ENCODE data around the gene ELF5. TPM values are rescaled to one million over a fixed set of nuclear protein-coding genes. Genes with fewer than 3 reads are reported as not detected.
A peak's percentile ranks its signal among the peaks of the same experiment; 100 is the strongest.

The ELF5 gene
- not detected in 2 replicates for total RNA-seq (2014; rRNA removed; shearing (Covaris generic))
- not detected in 2 replicates for polyA plus RNA-seq (2015; cell fraction: cytosol; rRNA removed)
- not detected in 2 replicates for polyA plus RNA-seq (2015; cell fraction: nucleus; rRNA removed)

DNA sequence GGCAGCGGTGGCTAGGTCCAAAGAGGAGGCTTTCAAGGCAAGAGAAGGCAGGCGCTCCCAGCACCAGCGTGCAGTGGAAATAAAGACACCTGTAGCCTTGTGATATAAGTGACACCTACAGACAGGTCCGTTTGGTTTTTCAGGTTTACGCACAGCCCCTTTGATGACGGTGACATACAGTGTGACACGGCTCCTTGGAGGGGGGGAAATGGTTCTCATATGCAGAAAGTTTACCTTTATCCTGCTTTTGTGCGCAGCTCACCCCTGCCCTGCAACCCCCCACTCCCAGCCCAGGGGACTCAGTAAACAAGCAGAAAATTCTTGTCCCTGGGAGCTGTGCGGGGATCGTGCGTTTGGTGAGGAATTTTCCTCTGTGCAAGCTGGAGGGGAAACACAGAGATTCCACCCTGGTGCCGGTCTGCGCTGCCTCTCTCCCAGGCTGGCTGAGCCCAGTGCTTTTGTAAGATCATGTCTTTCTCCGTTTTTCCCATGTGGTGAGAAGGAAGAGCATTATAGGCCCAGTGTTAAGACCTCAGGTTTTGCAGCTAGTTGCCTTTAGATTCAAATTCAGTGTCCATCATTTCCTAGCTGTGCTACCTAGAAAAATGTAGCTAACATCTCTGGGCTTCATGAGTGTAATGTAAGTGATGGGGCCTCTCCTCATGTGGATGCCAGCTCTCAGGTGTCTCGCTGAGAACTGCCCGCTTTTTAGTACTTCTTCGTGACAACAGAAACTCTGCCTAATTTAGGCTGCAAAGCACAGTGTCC, at the start of gene ELF5:
Gene ELF5 (minus strand): TSS at position 113 of the 768 bp plus-strand sequence. CDS start 8,045 bp downstream, outside the sequence.
- no peak for DNase-seq (ENCODE audit: low read depth)

DNA sequence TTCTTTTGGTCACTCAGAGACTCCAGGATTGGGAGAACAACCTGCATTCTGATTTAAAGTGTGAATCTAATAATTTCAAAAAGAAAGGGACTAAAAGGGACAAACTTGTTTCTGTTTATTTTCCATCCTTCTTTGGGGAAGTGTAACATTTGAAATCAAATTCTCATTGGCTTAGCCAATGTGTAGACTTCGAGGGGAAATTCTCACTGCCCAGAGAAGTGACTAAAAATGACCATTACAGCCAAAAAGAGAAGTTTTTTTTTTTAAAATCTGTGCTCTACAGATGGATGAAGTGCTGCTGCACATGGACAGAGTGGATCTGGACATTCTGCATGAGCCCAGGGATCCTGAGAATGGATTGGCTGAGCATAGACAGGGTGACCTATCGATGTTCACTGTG, 49.4 kb upstream of the ELF5 start:
- DNase-seq (ENCODE audit: low read depth), result no peak

DNA sequence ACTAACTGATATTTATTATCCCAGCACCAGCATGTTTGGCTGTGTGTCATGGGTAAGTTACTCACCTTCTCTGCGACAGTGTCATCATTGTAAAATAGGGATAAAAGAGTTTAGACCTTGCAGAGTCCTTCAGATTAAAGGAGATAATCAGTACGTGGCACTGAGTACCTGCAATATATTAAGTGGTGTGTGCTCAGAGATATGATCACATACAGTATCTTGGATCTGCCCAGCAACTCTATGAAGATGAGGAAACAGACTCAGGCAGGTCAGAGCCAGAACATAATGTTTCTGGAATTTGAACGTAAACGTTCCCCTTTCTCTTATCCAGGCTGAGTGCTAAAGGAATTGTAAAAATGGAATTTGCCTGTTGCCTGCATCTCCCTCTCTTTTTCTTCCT, 46.9 kb upstream of the ELF5 start:
- DNase-seq (ENCODE audit: low read depth), result no peak

DNA sequence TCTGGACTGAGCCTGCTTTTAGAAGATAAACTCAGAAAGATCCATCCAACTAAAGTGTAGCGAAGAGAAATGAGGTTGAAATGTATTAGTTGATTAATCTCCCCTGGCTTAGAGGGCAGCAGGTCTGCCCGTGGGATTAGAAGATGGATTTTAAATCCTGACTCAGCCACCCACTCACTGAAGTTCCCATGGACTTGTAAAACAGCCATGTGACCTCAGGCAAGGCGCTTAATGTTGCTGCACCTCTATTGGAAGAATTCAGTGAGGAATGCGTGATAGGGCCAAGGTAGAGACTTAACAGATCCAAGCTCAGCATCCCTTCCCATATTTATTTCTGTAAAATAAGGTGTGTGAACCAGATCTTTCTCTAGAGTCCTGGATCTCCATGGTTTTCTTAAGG, 45.1 kb upstream of the ELF5 start:
- DNase-seq (ENCODE audit: low read depth), result no peak

DNA sequence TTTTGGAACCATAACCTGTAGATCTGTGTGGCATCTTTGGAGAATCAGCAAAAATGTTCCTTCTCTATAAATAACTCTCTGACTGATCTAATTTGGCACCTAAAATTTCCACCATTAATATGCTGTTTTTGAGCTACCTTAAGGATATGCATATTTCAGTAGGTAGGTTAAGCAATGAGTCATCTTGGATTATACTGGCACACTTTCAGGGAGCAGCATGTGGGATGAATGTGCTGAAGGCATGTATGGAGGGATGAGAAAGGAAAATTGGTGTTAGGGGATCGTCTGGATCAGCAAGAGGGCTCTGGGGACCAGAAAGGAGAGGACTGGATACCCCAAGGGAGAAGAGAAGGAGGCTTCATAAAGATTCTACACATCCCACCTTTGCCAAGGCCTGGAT, 44.6 kb upstream of the ELF5 start:
- peak; percentile 42 for DNase-seq (ENCODE audit: low read depth)

DNA sequence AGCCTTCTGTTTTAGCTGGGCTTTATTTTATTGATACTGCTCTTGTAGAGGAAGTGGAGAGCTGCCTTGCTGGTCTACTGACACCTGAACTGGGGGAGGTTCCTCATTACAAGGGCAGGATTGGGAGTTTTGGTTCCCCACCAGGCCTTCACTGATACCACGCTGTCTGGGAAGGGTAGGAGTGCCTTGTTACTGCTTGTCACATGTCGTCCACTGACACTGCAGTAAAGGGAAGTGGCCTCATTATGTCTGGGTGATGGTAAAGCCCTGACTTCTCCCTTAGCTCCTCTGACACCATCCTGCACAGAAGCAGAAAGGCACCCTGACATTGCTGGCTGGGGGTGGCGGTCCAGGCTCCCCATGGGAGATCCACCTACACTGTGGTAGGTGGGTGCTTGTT, 38.7 kb upstream of the ELF5 start:
- DNase-seq (ENCODE audit: low read depth), result no peak

DNA sequence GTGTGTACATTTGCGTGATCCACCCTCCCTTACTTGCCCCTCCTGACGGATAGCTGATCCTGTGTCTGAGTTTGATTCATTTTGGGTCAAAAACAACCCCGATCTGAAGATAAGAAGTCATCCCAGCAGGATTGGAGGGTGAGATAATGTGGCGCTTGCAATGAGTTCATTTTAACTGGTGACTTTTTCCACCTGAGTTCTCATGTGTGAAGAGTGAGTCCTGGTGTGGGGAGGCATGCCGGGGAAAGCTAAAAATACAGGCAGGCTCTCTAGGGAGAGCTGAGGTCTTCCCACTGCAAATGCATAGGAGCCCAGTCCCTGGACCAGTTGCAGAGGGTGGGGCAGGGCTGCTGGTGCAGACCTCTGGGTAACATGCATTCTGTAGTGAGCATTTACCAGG, 35.7 kb upstream of the ELF5 start:
- no peak for DNase-seq (ENCODE audit: low read depth)

DNA sequence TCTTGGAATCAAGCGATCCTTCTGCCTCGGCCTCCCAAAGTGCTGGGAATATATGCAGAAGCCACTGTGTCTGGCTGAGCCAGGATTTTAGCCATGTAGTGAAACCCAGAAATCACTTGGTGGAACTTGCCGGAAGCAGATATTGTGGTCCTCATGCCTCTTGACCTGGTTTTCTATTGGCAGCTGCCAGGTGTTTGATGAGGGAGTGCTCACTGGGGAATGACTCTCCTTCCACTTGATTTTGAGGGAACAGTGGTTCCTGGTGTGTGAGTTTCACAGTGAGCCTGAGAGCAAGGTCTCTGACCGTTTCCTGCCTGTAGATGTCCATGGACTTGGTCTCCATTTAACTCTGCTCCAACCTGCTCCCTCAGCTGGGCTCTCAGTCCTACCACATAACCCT, 34.7 kb upstream of the ELF5 start:
- no peak for DNase-seq (ENCODE audit: low read depth)

DNA sequence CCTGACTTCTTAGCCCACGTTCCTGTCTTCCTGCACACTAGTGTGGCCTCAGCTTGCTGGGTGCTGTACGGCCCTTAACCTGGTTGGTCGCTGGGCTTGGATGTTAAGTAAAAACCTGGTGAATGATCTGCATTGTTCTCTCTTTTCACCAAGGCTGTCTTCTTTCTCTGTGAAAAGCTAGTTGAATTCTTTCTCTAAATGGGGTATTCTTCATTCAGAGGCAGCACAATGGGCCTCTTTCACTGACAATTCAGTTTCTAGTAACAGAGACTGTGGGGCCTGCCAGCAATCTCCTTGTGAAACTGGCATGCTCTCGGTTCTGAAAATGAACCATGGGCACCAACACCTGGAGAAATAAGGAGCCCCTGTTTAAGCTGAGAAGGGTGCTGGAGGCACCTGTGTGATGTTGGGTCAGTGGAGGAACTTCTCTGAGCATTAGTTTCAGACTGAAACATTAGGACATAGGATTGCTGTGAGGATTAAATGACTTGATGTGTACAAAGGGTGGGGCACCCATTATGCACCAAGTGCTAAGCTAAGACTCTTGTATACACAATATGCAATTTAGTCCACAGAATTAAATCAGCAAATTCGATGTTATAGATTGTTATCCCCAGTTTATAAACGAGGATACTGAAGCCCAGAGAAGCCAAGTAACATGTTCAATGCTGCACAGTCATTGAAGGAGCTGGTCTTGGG, 33.1 kb upstream of the ELF5 start:
- no peak for DNase-seq (ENCODE audit: low read depth)

DNA sequence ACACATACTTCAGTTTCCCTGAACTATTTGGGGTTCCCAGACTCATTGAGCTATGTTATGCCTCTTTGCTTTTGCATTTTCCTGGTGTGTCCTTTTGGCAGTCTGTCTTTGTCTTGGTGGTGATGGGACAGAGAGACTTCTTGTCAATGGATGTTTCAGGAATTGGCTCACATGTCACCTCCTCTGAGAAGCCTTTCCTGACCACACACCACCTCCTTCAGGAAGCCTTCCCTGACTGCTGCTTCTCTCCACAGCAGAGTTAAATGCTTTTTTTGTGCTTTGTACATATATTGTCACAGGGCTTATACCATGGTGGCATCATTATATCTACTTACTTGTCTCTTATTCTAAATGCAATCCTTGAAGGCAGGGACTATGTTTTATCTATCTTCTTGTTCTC, 28.5 kb upstream of the ELF5 start:
- no peak for DNase-seq (ENCODE audit: low read depth)

DNA sequence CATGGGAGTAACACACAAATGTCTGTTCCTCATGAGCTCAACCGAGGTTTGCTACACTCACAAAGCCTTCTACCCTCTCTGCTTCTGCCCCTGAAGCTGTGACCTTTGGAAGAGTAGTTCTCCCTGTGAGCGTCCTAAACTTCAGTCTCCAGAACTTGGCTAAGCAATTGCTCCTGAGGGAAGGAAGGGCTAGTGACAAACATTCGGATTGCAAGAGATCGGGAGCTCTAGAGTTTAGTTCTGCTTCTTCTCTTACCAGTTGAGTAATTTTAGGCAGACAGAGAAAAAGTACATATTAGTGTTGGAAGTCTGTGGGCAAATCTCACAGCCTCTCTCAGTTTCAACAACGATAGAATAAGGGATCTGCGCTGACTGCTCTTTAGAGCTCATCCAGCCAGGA, 27.3 kb upstream of the ELF5 start:
- DNase-seq (ENCODE audit: low read depth), result no peak

DNA sequence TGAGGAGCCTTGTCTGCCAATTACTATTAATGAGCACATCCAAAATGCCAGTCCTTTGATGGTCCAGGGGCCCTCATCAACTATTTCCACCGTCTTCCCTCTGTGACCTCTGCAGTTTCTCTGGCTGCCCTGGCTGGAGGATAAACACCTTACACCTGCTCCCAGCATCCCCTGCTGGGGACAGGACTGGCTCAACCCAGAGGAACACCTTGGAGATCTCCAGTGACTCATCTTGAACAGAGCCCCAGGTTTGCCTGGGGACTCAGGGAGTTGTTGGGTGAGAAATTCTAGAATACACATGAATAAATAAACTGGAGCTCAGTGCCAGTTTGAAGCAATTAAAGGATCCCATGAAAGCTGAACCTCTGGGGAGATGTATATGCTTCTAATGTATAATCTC, 24.0 kb upstream of the ELF5 start:
- no peak for DNase-seq (ENCODE audit: low read depth)

DNA sequence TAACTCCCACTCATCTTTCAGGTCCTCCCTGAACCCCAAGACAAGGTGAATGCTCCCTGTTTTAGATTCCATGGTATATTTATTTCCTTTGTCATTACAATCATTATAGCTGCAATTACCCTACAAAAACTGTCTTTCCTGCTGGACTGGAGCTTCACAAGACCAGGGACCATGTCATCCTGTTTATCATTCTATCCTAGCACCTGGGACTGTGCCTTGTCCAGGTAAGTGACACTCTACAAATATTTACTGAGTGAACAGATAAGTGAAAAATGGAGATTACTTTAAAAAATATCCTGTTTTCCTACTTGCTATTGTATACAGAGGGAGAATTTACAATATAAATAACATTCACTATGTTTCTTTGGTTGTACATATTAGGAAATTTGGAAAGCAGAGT, 22.5 kb upstream of the ELF5 start:
- DNase-seq (ENCODE audit: low read depth), result no peak

DNA sequence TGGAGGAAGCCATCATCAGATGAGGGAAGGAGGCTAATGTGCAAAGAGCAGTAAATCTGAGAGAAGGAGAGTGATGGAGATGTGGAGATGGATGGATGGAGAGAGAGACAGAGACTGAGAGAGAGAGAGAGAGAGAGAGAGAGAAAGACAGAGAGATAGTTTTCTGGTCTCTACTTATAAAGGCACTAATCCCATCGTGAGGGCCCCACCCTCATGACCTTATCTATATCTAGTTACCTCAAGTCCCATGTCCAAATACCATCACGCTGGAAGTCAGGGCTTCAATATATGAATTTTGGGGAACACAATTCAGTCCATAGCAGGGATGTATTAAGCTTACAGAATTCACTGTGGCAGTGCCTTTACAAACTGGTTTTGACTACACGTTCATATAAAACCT, 21.2 kb upstream of the ELF5 start:
- no peak for DNase-seq (ENCODE audit: low read depth)

DNA sequence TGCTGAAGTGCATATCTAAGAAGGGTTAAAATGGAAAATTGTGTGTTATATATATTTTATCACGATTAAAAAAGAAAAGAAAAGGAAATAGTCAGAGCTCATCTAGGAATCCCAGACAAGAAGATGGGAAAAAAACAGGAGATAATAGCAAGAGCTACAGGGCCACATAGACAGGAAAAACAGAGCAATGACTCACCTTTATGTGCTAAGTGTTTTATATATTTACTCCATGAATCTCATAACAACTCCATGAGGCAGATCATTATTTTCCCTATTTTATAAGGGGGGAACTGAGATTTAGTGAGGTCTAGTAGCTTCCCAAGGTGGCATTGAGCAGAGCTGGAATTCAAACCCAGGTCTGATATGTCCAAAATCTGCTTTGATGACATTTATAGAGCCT, 18.1 kb upstream of the ELF5 start:
- DNase-seq (ENCODE audit: low read depth), result no peak

DNA sequence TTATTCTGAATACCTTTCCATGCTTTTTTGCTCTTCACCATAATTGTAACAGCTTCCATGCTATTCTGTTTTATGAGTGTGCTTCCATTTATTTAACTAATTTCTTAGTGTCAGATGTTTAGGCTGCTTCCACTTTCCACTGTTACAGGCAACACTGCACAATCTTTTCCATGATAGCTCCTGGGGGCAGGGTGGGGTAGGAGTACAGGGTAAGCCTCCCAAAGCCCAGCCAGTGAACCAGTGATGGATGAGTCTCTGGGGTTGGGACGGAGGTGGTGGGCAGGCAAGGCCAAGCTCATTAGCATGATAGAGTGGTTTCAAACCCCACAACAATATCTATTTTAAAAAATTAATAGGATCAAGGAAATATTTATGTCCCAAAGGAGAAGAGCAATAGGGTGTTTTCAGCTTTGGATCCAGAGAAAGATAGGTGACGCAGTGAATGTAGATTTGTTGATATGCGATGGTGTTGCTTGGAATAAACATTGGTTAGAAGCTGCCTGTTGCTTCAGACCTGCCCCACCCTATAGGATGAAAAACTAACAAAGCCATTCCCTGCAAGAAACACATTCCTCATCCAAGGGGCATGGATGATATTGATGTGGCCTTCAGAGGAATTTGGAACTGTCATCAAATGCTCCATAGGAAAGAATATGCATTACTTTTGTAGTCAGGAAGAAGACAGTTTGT, 17.1 kb upstream of the ELF5 start:
- no peak for DNase-seq (ENCODE audit: low read depth)

DNA sequence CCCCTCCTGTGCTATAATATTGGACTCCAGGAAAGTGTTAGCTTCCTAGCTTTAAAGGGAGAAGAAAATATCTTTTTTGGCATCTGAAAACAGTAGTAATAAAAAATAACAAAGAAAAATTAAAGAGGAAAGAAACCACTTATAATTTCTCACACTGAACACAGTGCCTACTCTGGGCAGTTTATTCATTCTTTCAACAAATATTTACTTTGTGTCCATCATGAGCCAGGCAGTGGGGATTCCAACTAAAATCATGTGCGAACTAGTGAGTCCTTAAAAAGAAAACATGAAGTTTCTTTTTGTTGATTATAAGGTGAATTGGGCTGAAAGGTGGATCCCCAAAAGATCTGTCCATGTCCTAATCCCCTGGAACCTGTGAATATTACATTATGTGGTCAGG, 16.0 kb upstream of the ELF5 start:
- no peak for DNase-seq (ENCODE audit: low read depth)

DNA sequence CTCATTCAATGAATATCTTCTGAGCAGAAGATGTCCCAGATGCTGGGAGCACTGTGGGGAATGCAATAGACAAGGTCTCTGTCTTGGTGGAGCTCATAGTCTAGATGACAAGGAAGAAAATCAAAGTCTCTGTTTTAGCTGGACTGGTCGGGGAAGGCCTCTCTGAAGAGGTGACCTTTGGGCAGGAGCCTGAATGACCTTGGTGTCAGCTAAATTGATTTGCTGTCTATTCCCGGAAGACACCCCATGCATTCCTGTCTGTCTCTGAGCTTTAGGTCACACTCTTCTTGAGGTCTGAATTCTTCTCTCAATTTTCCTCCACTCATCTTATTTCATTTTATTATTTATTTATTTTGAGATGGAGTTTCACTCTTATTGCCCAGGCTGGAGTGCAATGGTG, 14.5 kb upstream of the ELF5 start:
- no peak for DNase-seq (ENCODE audit: low read depth)

DNA sequence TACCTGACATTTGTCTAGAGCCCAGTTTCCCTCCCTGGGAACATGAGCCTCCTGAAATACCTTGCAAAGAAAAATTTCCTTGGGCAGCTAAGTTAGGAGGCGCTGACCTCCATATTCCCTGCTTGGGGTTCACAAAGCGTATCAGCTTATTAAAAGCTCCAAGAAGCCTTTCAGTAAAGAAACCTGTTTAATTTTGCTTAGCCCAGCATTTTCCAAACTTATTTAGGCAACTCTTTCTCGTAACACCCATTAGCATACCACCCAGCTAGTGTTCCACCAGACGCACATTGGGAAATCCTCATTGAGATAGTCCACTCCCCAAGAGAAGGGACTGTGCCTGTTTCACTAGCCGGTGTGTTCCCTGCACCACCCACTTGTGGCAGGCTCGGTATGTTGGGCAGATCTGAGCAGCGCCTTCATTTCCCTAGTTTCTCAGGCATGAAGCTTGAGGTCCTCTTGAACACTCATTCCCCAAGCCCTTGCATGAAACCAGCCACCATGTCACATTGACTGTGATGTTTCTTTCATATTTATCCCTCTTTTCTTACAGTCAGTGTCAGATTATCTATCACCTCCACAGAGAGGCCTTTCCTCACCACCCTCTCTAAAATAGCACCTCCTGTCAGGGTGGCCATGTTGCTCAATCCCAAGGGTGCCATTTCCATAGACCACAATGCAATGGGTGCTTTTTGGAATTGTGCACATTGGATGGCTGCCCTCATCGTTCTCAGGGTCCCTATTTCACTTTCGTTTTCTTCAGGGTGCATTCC, 12.5 kb upstream of the ELF5 start:
- no peak for DNase-seq (ENCODE audit: low read depth)

DNA sequence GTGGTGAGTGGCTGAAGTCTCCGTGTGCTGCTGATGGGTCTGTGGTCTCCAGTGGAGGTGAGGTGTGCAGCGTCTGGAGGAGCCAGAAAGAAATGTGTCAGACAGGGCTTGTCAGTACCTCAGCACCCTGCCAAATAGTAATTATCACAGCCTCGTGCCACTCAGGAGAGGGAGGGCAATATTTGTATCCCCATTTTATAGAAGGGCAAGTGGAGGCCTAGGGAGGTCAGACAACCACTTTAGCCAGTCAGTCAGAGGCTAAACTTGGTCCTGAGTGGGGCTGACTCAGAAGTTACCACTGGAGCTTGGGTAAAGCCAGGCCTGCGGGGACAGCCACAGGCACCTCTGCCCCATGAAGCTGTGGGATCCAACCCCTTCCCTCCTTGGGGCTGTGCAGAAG, 11.5 kb upstream of the ELF5 start:
- no peak for DNase-seq (ENCODE audit: low read depth)

DNA sequence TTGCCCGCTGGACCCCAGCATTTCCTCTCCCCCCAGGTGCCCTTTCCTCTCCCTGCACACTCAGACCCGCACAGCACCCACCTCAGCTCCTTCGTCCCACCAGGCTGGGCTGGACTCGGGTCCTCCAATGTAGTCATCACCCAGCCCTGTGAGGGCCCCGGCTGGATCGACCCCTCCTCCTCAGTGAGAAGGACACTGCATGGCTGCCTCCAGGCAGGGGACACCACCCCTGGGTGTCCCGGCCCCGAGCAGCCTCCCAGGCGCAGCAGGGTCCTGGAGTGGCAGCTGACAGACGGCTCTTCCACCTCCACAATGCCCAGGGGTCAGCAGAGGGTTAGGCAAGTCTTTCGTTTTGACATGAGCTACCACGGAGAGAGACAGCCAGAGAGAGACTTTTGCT, 11.1 kb upstream of the ELF5 start:
- no peak for DNase-seq (ENCODE audit: low read depth)

DNA sequence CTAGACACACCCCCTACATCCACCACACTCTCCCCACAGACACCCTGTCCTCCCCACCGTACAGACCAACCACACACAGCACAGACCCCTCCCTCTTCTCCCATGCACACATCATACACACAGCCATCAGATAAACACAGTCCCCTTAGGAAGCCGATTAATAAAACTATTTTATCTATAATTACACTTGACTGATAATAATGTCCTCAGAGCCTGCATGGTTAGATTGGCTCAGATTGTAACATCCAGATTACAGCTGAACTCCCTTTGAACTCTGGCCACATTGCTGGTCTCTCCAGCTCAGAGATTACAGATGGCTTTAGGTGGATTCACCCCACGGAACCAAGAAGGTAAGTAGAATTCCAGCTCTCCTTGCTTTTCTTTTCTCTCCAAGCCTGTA, 9.5 kb upstream of the ELF5 start:
- no peak for DNase-seq (ENCODE audit: low read depth)

Measured in HT1080 (cell line).